GM12878 (cell line): ENCODE data around the gene KISS1R. TPM values are rescaled to one million over a fixed set of nuclear protein-coding genes. Genes with fewer than 3 reads are reported as not detected.

Experiments
- ATAC-seq: fragments of 200-7000 bp; cut with Tn5 transposase; 3 replicates; pipeline ENCODE4 v1.9.1; 2020; ENCODE audit warnings: mild to moderate bottlenecking, moderate library complexity
- BruUV-seq: library from RNA; stranded (reverse); fragments of 400-500 nt; replicated peaks from 2 replicates; lab custom pipeline; 2021; lab: Mats Ljungman, UMichigan
- CTCF ChIA-PET: fragments of 300-600 bp; sonication (Branson Sonifier 250); formaldehyde crosslinking; extraction: SDS; loops from one replicate; lab custom pipeline; 2021; ENCODE audit warnings: inconsistent platforms; lab: Yijun Ruan, JAX
- POLR2A ChIA-PET: fragments of 350-600 bp; formaldehyde crosslinking; extraction: SDS; loops from one replicate; lab custom pipeline; 2021; ENCODE audit warnings: inconsistent platforms; lab: Charles Lee
- RAD21 ChIA-PET: fragments of 300-600 bp; sonication (Branson Sonifier 250); formaldehyde crosslinking; loops from one replicate; lab custom pipeline; 2023; ENCODE audit warnings: antibody characterized with exemption; ENCODE audit not compliant: unreplicated experiment; lab: Charles Lee
- SMC1A ChIA-PET: fragments of 300-600 bp; sonication (Branson Sonifier 250); formaldehyde crosslinking; loops from one replicate; lab custom pipeline; 2023; ENCODE audit not compliant: unreplicated experiment, uncharacterized antibody; lab: Charles Lee
- DNase-seq: peaks from one replicate; pipeline ENCODE4 v3.0.0-alpha.2; 2011; ENCODE audit warnings: low read depth, low spot score
- FAIRE-seq: peaks from 3 replicates; lab custom pipeline; 2011; peaks lifted over from hg19 to GRCh38; lab: Jason Lieb, UNC
- H2AFZ ChIP-seq: 2 replicates; pipeline ENCODE4 v1.6.0; 2011; ENCODE audit warnings: low read depth, low read length, control low read depth; ENCODE audit not compliant: control insufficient read depth
- H3K27ac ChIP-seq: 2 replicates; pipeline ENCODE4 v1.5.1; 2011; ENCODE audit warnings: control low read depth; ENCODE audit not compliant: control insufficient read depth, insufficient read depth
- H3K27me3 ChIP-seq, 2 experiments: replicated peaks in 1 of 2; 2 replicates each; pipeline versions ENCODE4 v1.6.0 to v1.6.1; 2011; ENCODE audit warnings: low read length in 1 of 2; ENCODE audit not compliant: control insufficient read depth in 2 of 2, insufficient read depth in 2 of 2
- H3K36me3 ChIP-seq, 2 experiments: 2 replicates each; pipeline ENCODE4 v1.5.1; 2011; ENCODE audit warnings: low read length in 1 of 2; ENCODE audit not compliant: control insufficient read depth in 2 of 2, insufficient read depth in 2 of 2
- H3K4me1 ChIP-seq: 2 replicates; pipeline ENCODE4 v1.6.1; 2011; ENCODE audit warnings: mild to moderate bottlenecking, low read length, moderate library complexity, mixed read lengths; ENCODE audit not compliant: control insufficient read depth, insufficient read depth
- H3K4me2 ChIP-seq: 2 replicates; pipeline ENCODE4 v1.6.0; 2011; ENCODE audit warnings: control low read depth; ENCODE audit not compliant: control insufficient read depth, insufficient read depth
- H3K4me3 ChIP-seq: fragments of 200-600 bp; sonication (generic); 2 replicates; pipeline ENCODE4 v1.5.1; 2016
- H3K79me2 ChIP-seq: 2 replicates; pipeline ENCODE4 v1.6.0; 2011; ENCODE audit warnings: low read length; ENCODE audit not compliant: control insufficient read depth, insufficient read depth
- H3K9ac ChIP-seq: 2 replicates; pipeline ENCODE4 v1.8.0; 2011; ENCODE audit warnings: low read length, control low read depth, mixed read lengths; ENCODE audit not compliant: control insufficient read depth, insufficient read depth
- H3K9me3 ChIP-seq: replicated peaks from 3 replicates; pipeline ENCODE4 v1.5.1; 2011; ENCODE audit warnings: mild to moderate bottlenecking, low read length; ENCODE audit not compliant: control insufficient read depth, insufficient read depth
- H4K20me1 ChIP-seq: 2 replicates; pipeline ENCODE4 v1.6.0; 2011; ENCODE audit not compliant: control insufficient read depth, insufficient read depth
- ASH2L ChIP-seq: fragments of 300-600, 200-600 bp; sonication (generic); IDR thresholded peaks from 2 replicates; pipeline ENCODE4 v1.6.1; 2017; ENCODE audit warnings: low read depth, mild to moderate bottlenecking, borderline replicate concordance
- ATF2 ChIP-seq: IDR thresholded peaks from 2 replicates; pipeline ENCODE4 v1.6.1; 2012; ENCODE audit warnings: low read length, inconsistent platforms
- ATF7 ChIP-seq: fragments of 450-650 bp; IDR thresholded peaks from 2 replicates; pipeline ENCODE4 v1.6.1; 2016; ENCODE audit warnings: low read depth, mild to moderate bottlenecking
- CBFB ChIP-seq: IDR thresholded peaks from 2 replicates; pipeline ENCODE4 v1.6.1; 2016; ENCODE audit warnings: antibody characterized with exemption, low read depth
- EGR1 ChIP-seq, 2 experiments: IDR thresholded peaks; 1 replicate in 1 of 2; 2 replicates in 1 of 2; pipeline ENCODE4 v1.6.1; 2011 to 2012; ENCODE audit warnings: low read depth in 2 of 2, low read length in 2 of 2, borderline replicate concordance in 1 of 2, mild to moderate bottlenecking in 1 of 2, moderate library complexity in 1 of 2
- IRF3 ChIP-seq: fragments of 450-650 bp; IDR thresholded peaks from 2 replicates; pipeline ENCODE4 v1.6.1; 2014; ENCODE audit warnings: mild to moderate bottlenecking
- KDM1A ChIP-seq: fragments of 200-600 bp; sonication (generic); IDR thresholded peaks from 2 replicates; pipeline ENCODE4 v1.6.1; 2016; ENCODE audit warnings: borderline replicate concordance
- NR2C2 ChIP-seq: IDR thresholded peaks from 2 replicates; pipeline ENCODE4 v1.6.1; 2011; ENCODE audit warnings: borderline replicate concordance, low read depth; ENCODE audit not compliant: control insufficient read depth, insufficient read length
- POLR2AphosphoS5 ChIP-seq: IDR thresholded peaks from 2 replicates; pipeline ENCODE4 v1.6.1; 2011; ENCODE audit warnings: mild to moderate bottlenecking, low read length, inconsistent platforms
- RAD21 ChIP-seq: IDR thresholded peaks from 2 replicates; pipeline ENCODE4 v1.6.1; 2011; ENCODE audit warnings: mild to moderate bottlenecking, low read depth, low read length, moderate library complexity; ENCODE audit not compliant: insufficient read depth
- RELB ChIP-seq: fragments of 450-650 bp; IDR thresholded peaks from 2 replicates; pipeline ENCODE4 v1.6.1; 2017; ENCODE audit warnings: low read depth, mild to moderate bottlenecking, moderate library complexity
- SIN3A ChIP-seq: IDR thresholded peaks from 2 replicates; pipeline ENCODE4 v1.6.1; 2012; ENCODE audit warnings: low read depth, low read length, improper control_type of control experiment
- SMAD1 ChIP-seq: fragments of 450-650 bp; IDR thresholded peaks from 2 replicates; pipeline ENCODE4 v1.6.1; 2018; ENCODE audit warnings: mild to moderate bottlenecking, low read depth; ENCODE audit not compliant: partially characterized antibody
- SRF ChIP-seq, 2 experiments: IDR thresholded peaks; 2 replicates each; pipeline ENCODE4 v1.6.1; 2011; ENCODE audit warnings: low read depth in 2 of 2, low read length in 2 of 2, mild to moderate bottlenecking in 1 of 2, moderate library complexity in 1 of 2
- TCF3 ChIP-seq: IDR thresholded peaks from 2 replicates; pipeline ENCODE4 v1.6.1; 2012; ENCODE audit warnings: low read depth, mild to moderate bottlenecking, low read length, borderline replicate concordance; ENCODE audit not compliant: insufficient read depth
- ZNF24 ChIP-seq: fragments of 450-650 bp; IDR thresholded peaks from 2 replicates; pipeline ENCODE4 v1.6.1; 2017; ENCODE audit warnings: antibody characterized with exemption, mild to moderate bottlenecking
- WGBS: methylation state at CpG from one replicate; pipeline ENCODE4 v1.1.6; 2016; ENCODE audit warnings: low lambda C conversion rate; ENCODE audit not compliant: insufficient replicate concordance, insufficient coverage; ENCODE audit errors: missing lambda C conversion rate; 5-methylcytosine and 5-hydroxymethylcytosine counted together
- in situ Hi-C: fragments of 300-500 bp; cut with MboI; formaldehyde crosslinking; loops from 9 replicates; pipeline ENCODE4 v1.14.3; 2018; ENCODE audit warnings: mixed read lengths
- intact Hi-C: fragments of 100-400 bp; cut with micrococcal nuclease; formaldehyde crosslinking; loops from one replicate; pipeline ENCODE4 v1.14.2; 2022; ENCODE audit not compliant: unreplicated experiment
- polyA plus RNA-seq, 11 experiments: library from polyadenylated mRNA; depleted of rRNA in 4 of 11; unstranded in 6 of 11; stranded (reverse) in 5 of 11; fragments of >200 nt; fragmentation: Nextera tagmentation in 4 of 11; fragmentation: Illumina TruSeq in 1 of 11; extraction: Ambion mirVana in 4 of 11; extraction: Trizol in 1 of 11; gene quantifications; 1 replicate in 1 of 11; 2 replicates in 10 of 11; pipeline versions ENCODE4 v1.2.1 to v1.2.3, GENCODE V29; 2011 to 2016; ENCODE audit warnings: inconsistent platforms in 2 of 11, missing spikeins in 2 of 11, low read depth in 1 of 11
- total RNA-seq, 4 experiments: library from RNA; depleted of rRNA in 3 of 4; stranded (reverse); fragments of >200 nt in 3 of 4; fragmentation: Illumina TruSeq in 1 of 4; extraction: Trizol in 1 of 4; gene quantifications; 2 replicates each; pipeline versions ENCODE4 v1.2.1 to v1.2.3, GENCODE V29; 2013 to 2021

KISS1R gene
- total and polyA plus RNA-seq, 10 of the 15 experiments (the other 5 are each of a cell fraction or from before 2014, with no cell fraction given): 0.13 to 2.7 (median 1.4) TPM; not detected in 3

- ChIA-PET SMC1A (interaction anchor here (0.6 kb wide), 1 partner anchor 321 kb away, joined by 3 read pairs; no protein-coding TSS in a partner anchor), RAD21 (no interaction called here), POLR2A (no interaction called here), CTCF (no interaction called here)
- H3K9ac ChIP-seq: no peak overlapping the region
- no peak for TF ChIP-seq RAD21
- no peak for TF ChIP-seq TCF3
- no peak for TF ChIP-seq POLR2AphosphoS5
- no peak for TF ChIP-seq SRF (IDR thresholded peaks at IDR 0.05; ENCODE audit: low read depth in 2 of 2, low read length in 2 of 2)
- TF ChIP-seq ASH2L: no peak
- TF ChIP-seq ZNF24: no peak
- no peak for TF ChIP-seq CBFB
- no peak for TF ChIP-seq KDM1A
- TF ChIP-seq NR2C2: no peak
- TF ChIP-seq EGR1 (IDR thresholded peaks at IDR 0.05; ENCODE audit: borderline replicate concordance in 1 of 2, low read depth in 2 of 2, low read length in 2 of 2): no peak
- TF ChIP-seq RELB: no peak
- TF ChIP-seq ATF2: no peak
- no peak for TF ChIP-seq SIN3A
- TF ChIP-seq SMAD1: no peak
- no peak for TF ChIP-seq IRF3
- no peak for TF ChIP-seq ATF7
- ATAC-seq (no peak), FAIRE-seq (no peak), DNase-seq (no peak)
- no peak overlapping the region for H2AFZ ChIP-seq
- no peaks in the 10 kb centered on the region for H3K27me3 ChIP-seq
- in situ Hi-C loops: no loop called here
- peaks cover 0 to 3% of the 10 kb centered on the region in 2 experiments; a peak in 3 of 4 replicates for H3K36me3 ChIP-seq
- 91% methylated on average over 18 of the region's 18 CpGs for WGBS
- no peaks in the 10 kb centered on the region for H4K20me1 ChIP-seq
- peaks cover 7% of the 10 kb centered on the region for H3K79me2 ChIP-seq
- intact Hi-C loops: no loop called here
- no TSS peak for BruUV-seq
- H3K4me3 ChIP-seq: no peak overlapping the region
- peak overlapping the region; percentile 3; the same call in 1 of the 2 replicates for H3K4me2 ChIP-seq
- no peaks in the 10 kb centered on the region for H3K4me1 ChIP-seq
- no peak overlapping the region for H3K27ac ChIP-seq
- H3K9me3 ChIP-seq: no peaks in the 10 kb centered on the region
Observed at GRCh38 chr19:890831-891230, 26.3 kb upstream of the KISS1R start.
